HG02610 (cell line): ENCODE results near the gene CLSTN1.
"Not testable (repeated sequence)": the region's sequence is repeated elsewhere in the genome, so short reads cannot be mapped to it uniquely, and the experiment has no call there.

Experiments
- ATAC-seq: cut with Tn5 transposase; IDR thresholded peaks from one replicate; pipeline ENCODE4 v1.9.1; 2021; ENCODE audit warnings: mild to moderate bottlenecking, moderate library complexity; ENCODE audit not compliant: unreplicated experiment

Gene CLSTN1

GRCh38 chr1:9717193-9718005, 106.4 kb downstream of the CLSTN1 start:
- peak; percentile 45 for ATAC-seq

- no peak for ATAC-seq
These were observed 107.2 kb downstream of the CLSTN1 start for GRCh38 chr1:9716404-9717192.

GRCh38 chr1:9715536-9716226, 108.1 kb downstream of the CLSTN1 start:
- ATAC-seq, result no peak

- ATAC-seq, result no peak
These were observed 109.5 kb downstream of the CLSTN1 start for GRCh38 chr1:9714257-9714718.

GRCh38 chr1:9712767-9713166, 111.0 kb downstream of the CLSTN1 start:
- not testable (repeated sequence) for ATAC-seq

GRCh38 chr1:9711466-9712020, 112.2 kb downstream of the CLSTN1 start:
- ATAC-seq, result no peak

GRCh38 chr1:9710037-9710436, 113.7 kb downstream of the CLSTN1 start:
- no peak for ATAC-seq

- ATAC-seq, result no peak
These were observed 117.6 kb downstream of the CLSTN1 start for GRCh38 chr1:9706178-9706577.

- ATAC-seq, result no peak
These were observed 118.2 kb downstream of the CLSTN1 start for GRCh38 chr1:9705337-9706093.

GRCh38 chr1:9703681-9704080, 120.1 kb downstream of the CLSTN1 start:
- ATAC-seq, result no peak

- no peak for ATAC-seq
These were observed 120.6 kb downstream of the CLSTN1 start for GRCh38 chr1:9703165-9703509.

GRCh38 chr1:9701665-9702064, 122.1 kb downstream of the CLSTN1 start:
- ATAC-seq, result no peak

GRCh38 chr1:9700340-9700739, 123.4 kb downstream of the CLSTN1 start:
- ATAC-seq, result no peak

- ATAC-seq, result no peak
These were observed 124.4 kb downstream of the CLSTN1 start for GRCh38 chr1:9699361-9699760.

GRCh38 chr1:9696793-9697192, 127.0 kb downstream of the CLSTN1 start:
- ATAC-seq, result no peak

GRCh38 chr1:9691691-9692090, 132.1 kb downstream of the CLSTN1 start:
- ATAC-seq, result no peak

GRCh38 chr1:9691108-9691445, 132.7 kb downstream of the CLSTN1 start:
- no peak for ATAC-seq

GRCh38 chr1:9690440-9691107, 133.2 kb downstream of the CLSTN1 start:
- ATAC-seq, result no peak

GRCh38 chr1:9689971-9690381, 133.8 kb downstream of the CLSTN1 start:
- ATAC-seq, result no peak
